SK-N-SH treated with all-trans-retinoic acid at 6 μM for 48 hours (cell line): ENCODE data around the gene CEMIP.

ENCODE experiments used
- ARNTL ChIP-seq: fragments of 450-650 bp; formaldehyde crosslinking; IDR thresholded peaks from 2 replicates; pipeline ENCODE4 v1.5.0; 2020; ENCODE audit warnings: low read depth, mild to moderate bottlenecking, moderate library complexity, borderline replicate concordance
- CSDC2 ChIP-seq: fragments of 250-450 bp; sonication (Bioruptor Pico); IDR thresholded peaks from 2 replicates; pipeline ENCODE4 v1.5.0; 2020; ENCODE audit warnings: mild to moderate bottlenecking, moderate library complexity
- GLIS3 ChIP-seq: fragments of 250-450 bp; sonication (Bioruptor Pico); IDR thresholded peaks from 2 replicates; pipeline ENCODE4 v1.5.0; 2020; ENCODE audit warnings: mild to moderate bottlenecking, moderate library complexity
- RARB ChIP-seq: fragments of 250-450 bp; sonication (Bioruptor Pico); IDR thresholded peaks from 2 replicates; pipeline ENCODE4 v1.8.0; 2021; ENCODE audit warnings: mild to moderate bottlenecking, moderate library complexity
- SNAI2 ChIP-seq: fragments of 250-450 bp; sonication (Bioruptor Pico); IDR thresholded peaks from 2 replicates; pipeline ENCODE4 v1.5.0; 2020; ENCODE audit warnings: mild to moderate bottlenecking, moderate library complexity
- ZFP3 ChIP-seq: fragments of 250-450 bp; sonication (Bioruptor Pico); IDR thresholded peaks from 2 replicates; pipeline ENCODE4 v1.5.0; 2020; ENCODE audit warnings: mild to moderate bottlenecking, moderate library complexity
- ZFP30 ChIP-seq: fragments of 450-650 bp; formaldehyde crosslinking; IDR thresholded peaks from 2 replicates; pipeline ENCODE4 v1.5.0; 2022; ENCODE audit warnings: mild to moderate bottlenecking, moderate library complexity
- ZNF70 ChIP-seq: fragments of 450-650 bp; formaldehyde crosslinking; IDR thresholded peaks from 2 replicates; pipeline ENCODE4 v1.5.0; 2020; ENCODE audit warnings: mild to moderate bottlenecking, moderate library complexity
- ZNF8 ChIP-seq: fragments of 450-650 bp; formaldehyde crosslinking; IDR thresholded peaks from 2 replicates; pipeline ENCODE4 v1.5.0; 2020; ENCODE audit warnings: mild to moderate bottlenecking, moderate library complexity
- TF ChIP-seq, protein P1 (sequence below): fragments of 250-450 bp; sonication (Bioruptor Pico); IDR thresholded peaks from 2 replicates; pipeline ENCODE4 v1.5.0; 2020; ENCODE audit warnings: mild to moderate bottlenecking, moderate library complexity
- TF ChIP-seq, protein P2 (sequence below): fragments of 250-450 bp; sonication (Bioruptor Pico); IDR thresholded peaks from 2 replicates; pipeline ENCODE4 v1.5.1; 2021; ENCODE audit warnings: mild to moderate bottlenecking, moderate library complexity

DNA sequence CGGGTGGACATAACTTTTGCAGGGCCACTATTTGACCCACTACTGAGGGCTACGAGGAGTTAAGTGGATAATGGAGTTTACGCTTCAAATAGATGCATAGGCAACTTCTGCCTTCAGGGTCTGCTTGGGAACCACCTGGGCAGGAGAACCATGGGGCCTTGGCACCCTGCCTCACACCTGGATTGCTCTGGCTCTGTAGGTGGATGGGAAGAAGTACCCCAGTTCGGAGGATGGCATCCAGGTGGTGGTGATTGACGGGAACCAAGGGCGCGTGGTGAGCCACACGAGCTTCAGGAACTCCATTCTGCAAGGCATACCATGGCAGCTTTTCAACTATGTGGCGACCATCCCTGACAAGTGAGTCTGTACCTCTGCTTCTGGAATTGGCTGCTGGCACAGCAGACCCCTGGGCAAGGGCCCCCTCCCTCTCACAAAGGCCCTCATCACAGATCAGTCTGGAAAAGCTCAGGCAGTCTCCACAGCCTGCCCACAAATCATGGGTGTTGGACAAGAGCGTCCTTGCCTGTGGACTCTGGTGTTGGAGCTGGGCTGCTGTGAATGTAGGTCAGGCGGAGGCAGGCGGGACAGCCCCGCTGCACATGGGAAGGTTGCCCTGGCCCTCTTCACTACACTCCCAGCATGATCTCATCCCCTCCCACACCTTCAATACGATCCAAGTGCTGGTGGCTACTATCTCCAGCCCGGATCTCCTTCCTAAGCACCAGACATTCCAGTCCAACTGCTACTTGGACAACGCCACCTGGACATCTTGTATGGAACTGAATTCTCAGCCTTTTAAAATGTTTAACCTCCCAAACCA lies 163.8 kb downstream of the CEMIP start:
- TF ChIP-seq ZNF70 (CRISPR knock-in tag): no peak
- no peak for TF ChIP-seq ZFP3 (CRISPR knock-in tag)
- TF ChIP-seq, protein P1, sequence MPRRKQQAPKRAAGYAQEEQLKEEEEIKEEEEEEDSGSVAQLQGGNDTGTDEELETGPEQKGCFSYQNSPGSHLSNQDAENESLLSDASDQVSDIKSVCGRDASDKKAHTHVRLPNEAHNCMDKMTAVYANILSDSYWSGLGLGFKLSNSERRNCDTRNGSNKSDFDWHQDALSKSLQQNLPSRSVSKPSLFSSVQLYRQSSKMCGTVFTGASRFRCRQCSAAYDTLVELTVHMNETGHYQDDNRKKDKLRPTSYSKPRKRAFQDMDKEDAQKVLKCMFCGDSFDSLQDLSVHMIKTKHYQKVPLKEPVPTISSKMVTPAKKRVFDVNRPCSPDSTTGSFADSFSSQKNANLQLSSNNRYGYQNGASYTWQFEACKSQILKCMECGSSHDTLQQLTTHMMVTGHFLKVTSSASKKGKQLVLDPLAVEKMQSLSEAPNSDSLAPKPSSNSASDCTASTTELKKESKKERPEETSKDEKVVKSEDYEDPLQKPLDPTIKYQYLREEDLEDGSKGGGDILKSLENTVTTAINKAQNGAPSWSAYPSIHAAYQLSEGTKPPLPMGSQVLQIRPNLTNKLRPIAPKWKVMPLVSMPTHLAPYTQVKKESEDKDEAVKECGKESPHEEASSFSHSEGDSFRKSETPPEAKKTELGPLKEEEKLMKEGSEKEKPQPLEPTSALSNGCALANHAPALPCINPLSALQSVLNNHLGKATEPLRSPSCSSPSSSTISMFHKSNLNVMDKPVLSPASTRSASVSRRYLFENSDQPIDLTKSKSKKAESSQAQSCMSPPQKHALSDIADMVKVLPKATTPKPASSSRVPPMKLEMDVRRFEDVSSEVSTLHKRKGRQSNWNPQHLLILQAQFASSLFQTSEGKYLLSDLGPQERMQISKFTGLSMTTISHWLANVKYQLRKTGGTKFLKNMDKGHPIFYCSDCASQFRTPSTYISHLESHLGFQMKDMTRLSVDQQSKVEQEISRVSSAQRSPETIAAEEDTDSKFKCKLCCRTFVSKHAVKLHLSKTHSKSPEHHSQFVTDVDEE (CRISPR knock-in tag): no peak
- no peak for TF ChIP-seq ARNTL (CRISPR knock-in tag)
- no peak for TF ChIP-seq ZFP30 (CRISPR knock-in tag)
- no peak for TF ChIP-seq CSDC2 (CRISPR knock-in tag)
- TF ChIP-seq SNAI2 (CRISPR knock-in tag): no peak
- TF ChIP-seq ZNF8: no peak
- TF ChIP-seq RARB (CRISPR knock-in tag): no peak
- no peak for TF ChIP-seq GLIS3
- TF ChIP-seq, protein P2, sequence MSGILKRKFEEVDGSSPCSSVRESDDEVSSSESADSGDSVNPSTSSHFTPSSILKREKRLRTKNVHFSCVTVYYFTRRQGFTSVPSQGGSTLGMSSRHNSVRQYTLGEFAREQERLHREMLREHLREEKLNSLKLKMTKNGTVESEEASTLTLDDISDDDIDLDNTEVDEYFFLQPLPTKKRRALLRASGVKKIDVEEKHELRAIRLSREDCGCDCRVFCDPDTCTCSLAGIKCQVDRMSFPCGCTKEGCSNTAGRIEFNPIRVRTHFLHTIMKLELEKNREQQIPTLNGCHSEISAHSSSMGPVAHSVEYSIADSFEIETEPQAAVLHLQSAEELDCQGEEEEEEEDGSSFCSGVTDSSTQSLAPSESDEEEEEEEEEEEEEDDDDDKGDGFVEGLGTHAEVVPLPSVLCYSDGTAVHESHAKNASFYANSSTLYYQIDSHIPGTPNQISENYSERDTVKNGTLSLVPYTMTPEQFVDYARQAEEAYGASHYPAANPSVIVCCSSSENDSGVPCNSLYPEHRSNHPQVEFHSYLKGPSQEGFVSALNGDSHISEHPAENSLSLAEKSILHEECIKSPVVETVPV (CRISPR knock-in tag): no peak
